ENCODE data around the gene SLC16A10. TPM values are rescaled to one million over a fixed set of nuclear protein-coding genes. Genes with fewer than 3 reads are reported as not detected.

SLC16A10 gene
- total and polyA plus RNA-seq, 2 donors from 2014 or later, result 3.7 to 5.9 TPM

DNA sequence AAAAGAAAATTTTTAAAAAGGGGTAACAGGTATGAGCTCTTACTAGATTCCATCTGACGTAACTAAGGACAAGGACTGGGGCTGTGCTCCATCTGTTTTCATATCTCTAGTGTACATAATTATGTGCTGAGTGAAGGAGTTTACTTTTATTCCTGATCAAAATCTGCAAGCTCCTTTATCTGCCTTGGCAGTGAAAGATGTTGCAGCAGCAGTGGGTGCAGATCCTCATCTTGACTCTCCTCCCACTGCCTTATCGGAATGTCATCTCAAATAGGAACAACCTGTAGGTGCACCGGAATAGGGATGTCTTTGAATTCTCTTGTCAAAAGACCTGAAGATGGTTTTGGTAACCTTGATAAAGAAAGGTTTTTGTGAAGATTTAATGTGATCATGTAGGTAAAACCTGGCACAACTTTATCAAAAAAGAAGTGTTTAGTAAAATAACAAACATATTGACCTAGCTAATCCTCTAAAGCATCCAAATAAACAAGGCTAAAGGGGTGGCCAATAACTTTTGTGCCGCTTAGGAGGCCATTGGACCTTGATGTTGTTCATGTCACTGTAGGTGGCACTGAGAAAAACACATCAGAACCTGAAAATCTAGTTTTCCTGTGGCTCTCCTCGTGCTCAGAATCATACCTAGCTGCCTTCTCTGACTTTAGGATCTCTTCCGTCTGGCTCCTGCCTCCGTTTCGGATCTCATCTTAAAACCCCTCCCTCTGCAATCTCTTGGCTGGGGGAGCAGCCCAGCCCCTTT is 19.0 kb upstream of the SLC16A10 start:
- Histone ChIP-seq H3K36me3 (ENCODE audit: control insufficient read depth in 2 of 3, insufficient read depth in 3 of 3, low read length in 3 of 3) (no peaks in the 10 kb centered on the region), H3K9me3 (ENCODE audit: control insufficient read depth in 2 of 3, insufficient read depth in 1 of 3, low read length in 3 of 3) (no peaks in the 10 kb centered on the region), H3K4me3 (ENCODE audit: low read length in 3 of 3) (no peak overlapping the region), H3K9ac (ENCODE audit: low read length in 3 of 3) (no peak overlapping the region), H3K4me1 (ENCODE audit: control insufficient read depth in 2 of 3, insufficient read depth in 2 of 3, low read depth in 1 of 3, low read length in 3 of 3) (peaks cover 0 to 3% (median 0%) of the 10 kb centered on the region in 3 donors), H3K27ac (ENCODE audit: low read depth in 2 of 2, low read length in 2 of 2) (no peak overlapping the region), H3K27me3 (ENCODE audit: control insufficient read depth, insufficient read depth, low read length) (no peaks in the 10 kb centered on the region)
- FAIRE-seq (no peak), DNase-seq (no peak)
- intact Hi-C loops (cut with DNase I), result no loop called here
- TF ChIP-seq, protein P1, sequence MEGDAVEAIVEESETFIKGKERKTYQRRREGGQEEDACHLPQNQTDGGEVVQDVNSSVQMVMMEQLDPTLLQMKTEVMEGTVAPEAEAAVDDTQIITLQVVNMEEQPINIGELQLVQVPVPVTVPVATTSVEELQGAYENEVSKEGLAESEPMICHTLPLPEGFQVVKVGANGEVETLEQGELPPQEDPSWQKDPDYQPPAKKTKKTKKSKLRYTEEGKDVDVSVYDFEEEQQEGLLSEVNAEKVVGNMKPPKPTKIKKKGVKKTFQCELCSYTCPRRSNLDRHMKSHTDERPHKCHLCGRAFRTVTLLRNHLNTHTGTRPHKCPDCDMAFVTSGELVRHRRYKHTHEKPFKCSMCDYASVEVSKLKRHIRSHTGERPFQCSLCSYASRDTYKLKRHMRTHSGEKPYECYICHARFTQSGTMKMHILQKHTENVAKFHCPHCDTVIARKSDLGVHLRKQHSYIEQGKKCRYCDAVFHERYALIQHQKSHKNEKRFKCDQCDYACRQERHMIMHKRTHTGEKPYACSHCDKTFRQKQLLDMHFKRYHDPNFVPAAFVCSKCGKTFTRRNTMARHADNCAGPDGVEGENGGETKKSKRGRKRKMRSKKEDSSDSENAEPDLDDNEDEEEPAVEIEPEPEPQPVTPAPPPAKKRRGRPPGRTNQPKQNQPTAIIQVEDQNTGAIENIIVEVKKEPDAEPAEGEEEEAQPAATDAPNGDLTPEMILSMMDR (IDR thresholded peaks at IDR 0.05; ENCODE audit: borderline replicate concordance, extremely low read depth, insufficient read depth), result no peak

DNA sequence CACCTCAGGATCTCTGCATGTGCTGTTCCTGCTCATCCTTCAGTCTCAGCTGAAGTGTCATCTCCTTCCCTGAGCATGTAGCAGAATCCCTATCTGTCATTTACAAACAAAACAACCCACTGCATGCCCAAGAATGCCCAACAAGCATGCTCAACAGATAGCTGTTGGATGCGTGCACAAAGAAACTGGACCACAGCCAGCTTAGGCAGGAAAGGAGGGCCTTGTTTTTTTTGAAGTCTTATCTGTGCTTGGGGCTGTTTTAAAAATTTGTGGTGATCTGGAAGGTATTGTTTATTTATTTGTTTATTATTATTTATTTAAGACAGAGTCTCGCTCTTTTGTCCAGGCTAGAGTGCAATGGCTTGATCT is 18.5 kb upstream of the SLC16A10 start:
- Histone ChIP-seq H3K9ac (ENCODE audit: low read length in 3 of 3) (no peak overlapping the region), H3K27me3 (ENCODE audit: control insufficient read depth, insufficient read depth, low read length) (no peaks in the 10 kb centered on the region), H3K4me3 (ENCODE audit: low read length in 3 of 3) (no peak overlapping the region), H3K4me1 (ENCODE audit: control insufficient read depth in 2 of 3, insufficient read depth in 2 of 3, low read depth in 1 of 3, low read length in 3 of 3) (peaks cover 0 to 3% (median 0%) of the 10 kb centered on the region in 3 donors), H3K9me3 (ENCODE audit: control insufficient read depth in 2 of 3, insufficient read depth in 1 of 3, low read length in 3 of 3) (no peaks in the 10 kb centered on the region), H3K36me3 (ENCODE audit: control insufficient read depth in 2 of 3, insufficient read depth in 3 of 3, low read length in 3 of 3) (no peaks in the 10 kb centered on the region), H3K27ac (ENCODE audit: low read depth in 2 of 2, low read length in 2 of 2) (no peak overlapping the region)
- intact Hi-C loops (cut with DNase I), result no loop called here
- DNase-seq, result no peak
- TF ChIP-seq, protein P1 (IDR thresholded peaks at IDR 0.05; ENCODE audit: borderline replicate concordance, extremely low read depth, insufficient read depth), result no peak
- no peak for FAIRE-seq

DNA sequence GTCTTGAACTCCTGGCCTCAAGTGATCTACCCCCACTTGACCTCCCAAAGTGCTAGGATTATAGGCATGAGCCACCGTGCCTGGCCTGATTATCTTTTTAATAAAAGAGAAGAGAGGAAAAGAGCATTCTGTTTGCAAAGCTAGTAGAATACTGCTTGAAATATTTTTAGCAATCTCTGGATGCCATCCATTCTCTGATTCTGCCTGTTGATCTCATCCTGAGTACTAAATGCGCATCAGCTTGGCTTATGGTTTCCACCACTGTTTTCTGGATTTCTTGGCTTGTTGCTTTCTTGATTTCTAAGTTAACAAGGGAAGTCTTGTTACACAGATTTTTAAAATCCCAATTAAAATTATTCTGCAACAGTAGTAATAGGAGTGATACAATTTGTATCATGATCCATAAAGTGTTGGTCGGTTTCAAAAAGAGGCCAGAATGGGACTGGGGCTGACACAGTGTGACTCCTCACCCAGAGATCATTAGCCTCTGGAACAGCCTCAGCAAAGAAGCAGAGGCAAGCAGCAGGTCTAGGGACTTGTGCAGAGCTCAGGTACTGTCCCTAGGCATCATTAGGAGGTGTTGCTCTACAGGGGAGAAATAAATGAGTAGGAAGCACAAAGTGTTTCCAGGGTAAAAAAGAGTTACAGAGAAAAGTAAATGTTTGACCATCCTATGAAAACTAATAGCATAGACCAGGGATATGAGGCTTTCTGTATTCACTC is 17.8 kb upstream of the SLC16A10 start:
- no peak for DNase-seq
- FAIRE-seq, result no peak
- Histone ChIP-seq H3K9ac (ENCODE audit: low read length in 3 of 3) (no peak overlapping the region), H3K27me3 (ENCODE audit: control insufficient read depth, insufficient read depth, low read length) (no peaks in the 10 kb centered on the region), H3K4me3 (ENCODE audit: low read length in 3 of 3) (no peak overlapping the region), H3K4me1 (ENCODE audit: control insufficient read depth in 2 of 3, insufficient read depth in 2 of 3, low read depth in 1 of 3, low read length in 3 of 3) (peaks cover 0 to 3% (median 0%) of the 10 kb centered on the region in 3 donors), H3K27ac (ENCODE audit: low read depth in 2 of 2, low read length in 2 of 2) (no peak overlapping the region), H3K9me3 (ENCODE audit: control insufficient read depth in 2 of 3, insufficient read depth in 1 of 3, low read length in 3 of 3) (no peaks in the 10 kb centered on the region), H3K36me3 (ENCODE audit: control insufficient read depth in 2 of 3, insufficient read depth in 3 of 3, low read length in 3 of 3) (no peaks in the 10 kb centered on the region)
- TF ChIP-seq, protein P1 (IDR thresholded peaks at IDR 0.05; ENCODE audit: borderline replicate concordance, extremely low read depth, insufficient read depth), result no peak
- intact Hi-C loops (cut with DNase I), result no loop called here
